C4-2B (cell line): Measurements from ENCODE around the gene SLC9A5.

Source experiments
- CTCF ChIP-seq: fragments of 450-650 bp; conservative IDR thresholded peaks from 2 replicates; pipeline ENCODE4 v1.5.1; 2017; ENCODE audit warnings: mild to moderate bottlenecking
- ZFX ChIP-seq: fragments of 450-650 bp; IDR thresholded peaks from 2 replicates; pipeline ENCODE4 v1.6.1; 2017

GRCh38 chr16:67312719-67313118 is 63.9 kb downstream of the SLC9A5 start:
- TF ChIP-seq CTCF (no peak), ZFX (no peak)
